Endothelial cell of umbilical vein (primary cell): ENCODE results near the gene CEP78. TPM values are rescaled to one million over a fixed set of nuclear protein-coding genes. Genes with fewer than 3 reads are reported as not detected.

Source experiments
- BruUV-seq: library from RNA; stranded (reverse); fragments of 400-500 nt; replicated peaks from 2 replicates; lab custom pipeline; 2021; lab: Mats Ljungman, UMichigan
- CTCF ChIA-PET: fragments of 300-600, 350-600 bp; sonication (Branson Sonifier 250); formaldehyde crosslinking; loops from one replicate; lab custom pipeline; 2021; ENCODE audit warnings: antibody characterized with exemption, inconsistent platforms; lab: Charles Lee
- POLR2A ChIA-PET: fragments of 300-600, 350-600 bp; sonication (Branson Sonifier 250); formaldehyde crosslinking; loops from one replicate; lab custom pipeline; 2021; ENCODE audit warnings: antibody characterized with exemption, inconsistent platforms; lab: Charles Lee
- DNase-seq: peaks from one replicate; pipeline ENCODE4 v3.0.0-alpha.2; 2011; ENCODE audit warnings: low read depth, low spot score
- FAIRE-seq: peaks from 2 replicates; lab custom pipeline; 2011; peaks lifted over from hg19 to GRCh38; lab: Jason Lieb, UNC
- H2AFZ ChIP-seq: 2 replicates; pipeline ENCODE4 v1.6.0; 2012; ENCODE audit warnings: low read depth, low read length, control low read depth, inconsistent platforms
- H3K27ac ChIP-seq: 2 replicates; pipeline ENCODE4 v1.5.1; 2011; ENCODE audit warnings: low read depth, mild to moderate bottlenecking, control low read depth, low read length, moderate library complexity; ENCODE audit not compliant: insufficient read depth
- H3K27me3 ChIP-seq, 2 experiments: 2 replicates each; pipeline versions ENCODE4 v1.6.0 to v1.6.1; 2011; ENCODE audit warnings: low read length in 2 of 2, mixed read lengths in 1 of 2; ENCODE audit not compliant: control insufficient read depth in 2 of 2, insufficient read depth in 2 of 2
- H3K36me3 ChIP-seq, 2 experiments: 2 replicates in 1 of 2; 3 replicates in 1 of 2; pipeline ENCODE4 v1.5.1; 2011; ENCODE audit warnings: low read length in 2 of 2, mild to moderate bottlenecking in 1 of 2, moderate library complexity in 1 of 2; ENCODE audit not compliant: control insufficient read depth in 2 of 2, insufficient read depth in 2 of 2; ENCODE audit errors: extremely low read depth in 1 of 2
- H3K4me1 ChIP-seq: 3 replicates; pipeline ENCODE4 v1.5.1; 2011; ENCODE audit warnings: mild to moderate bottlenecking, low read length; ENCODE audit not compliant: control insufficient read depth, insufficient read depth; ENCODE audit errors: extremely low read depth
- H3K4me2 ChIP-seq: 2 replicates; pipeline ENCODE4 v1.6.1; 2011; ENCODE audit warnings: low read length, control low read depth, mixed read lengths; ENCODE audit not compliant: insufficient read depth
- H3K4me3 ChIP-seq, 3 experiments: fragments of 200-600 bp in 1 of 3; sonication (generic), shearing (Covaris generic) in 1 of 3; replicated peaks in 1 of 3; 2 replicates each; pipeline ENCODE4 v1.5.1; 2011 to 2016; ENCODE audit warnings: control low read depth in 3 of 3, low read length in 3 of 3, mild to moderate bottlenecking in 2 of 3, inconsistent platforms in 1 of 3, low read depth in 1 of 3, moderate library complexity in 1 of 3; ENCODE audit not compliant: insufficient read depth in 1 of 3
- H3K79me2 ChIP-seq: 2 replicates; pipeline ENCODE4 v1.6.0; 2012; ENCODE audit warnings: low read length, inconsistent platforms; ENCODE audit not compliant: control insufficient read depth, insufficient read depth
- H3K9ac ChIP-seq: replicated peaks from 2 replicates; pipeline ENCODE3; 2011; ENCODE audit warnings: low read length, control low read depth; ENCODE audit not compliant: insufficient read depth; ENCODE audit errors: extremely low read depth
- H3K9me1 ChIP-seq: replicated peaks from 3 replicates; pipeline ENCODE4 v1.6.0; 2011; ENCODE audit warnings: mild to moderate bottlenecking, low read length; ENCODE audit not compliant: control insufficient read depth, insufficient read depth; ENCODE audit errors: extremely low read depth
- H3K9me3 ChIP-seq: replicated peaks from 2 replicates; pipeline ENCODE4 v1.5.1; 2012; ENCODE audit warnings: low read length, inconsistent platforms; ENCODE audit not compliant: control insufficient read depth, insufficient read depth
- H4K20me1 ChIP-seq: replicated peaks from 2 replicates; pipeline ENCODE3; 2011; ENCODE audit warnings: mild to moderate bottlenecking, low read length; ENCODE audit not compliant: control insufficient read depth, insufficient read depth; ENCODE audit errors: extremely low read depth
- EZH2 ChIP-seq: IDR thresholded peaks from 2 replicates; pipeline ENCODE4 v1.6.1; 2012; ENCODE audit warnings: borderline replicate concordance, low read depth, mild to moderate bottlenecking, moderate library complexity, low read length, inconsistent platforms; ENCODE audit not compliant: severe bottlenecking
- FOS ChIP-seq: IDR thresholded peaks from 2 replicates; pipeline ENCODE4 v1.6.1; 2011; ENCODE audit warnings: mild to moderate bottlenecking, low read length, moderate library complexity, borderline replicate concordance; ENCODE audit not compliant: insufficient read depth
- GATA2 ChIP-seq: IDR thresholded peaks from 2 replicates; pipeline ENCODE4 v1.7.0; 2011; ENCODE audit warnings: low read depth, mild to moderate bottlenecking, moderate library complexity, mixed read lengths, low read length; ENCODE audit not compliant: insufficient read length, insufficient read depth
- JUN ChIP-seq: IDR thresholded peaks from 2 replicates; pipeline ENCODE4 v1.6.1; 2011; ENCODE audit warnings: borderline replicate concordance, low read depth; ENCODE audit not compliant: insufficient read length, insufficient read depth
- MAX ChIP-seq: IDR thresholded peaks from 2 replicates; pipeline ENCODE4 v1.6.1; 2011; ENCODE audit not compliant: insufficient read depth, insufficient read length
- MYC ChIP-seq: IDR thresholded peaks from one replicate; pipeline ENCODE4 v1.6.1; 2011; ENCODE audit warnings: mild to moderate bottlenecking, low read depth, low read length
- POLR2A ChIP-seq: IDR thresholded peaks from 2 replicates; pipeline ENCODE4 v1.6.1; 2012; ENCODE audit warnings: low read depth, mild to moderate bottlenecking, control low read depth, low read length
- POLR2AphosphoS5 ChIP-seq: IDR thresholded peaks from 2 replicates; pipeline ENCODE4 v1.6.1; 2012; ENCODE audit warnings: low read depth, mild to moderate bottlenecking, control low read depth, low read length, moderate library complexity; ENCODE audit not compliant: insufficient read depth
- dilution Hi-C: fragments of 300-500 bp; cut with MboI; formaldehyde crosslinking; loops from one replicate; pipeline ENCODE4 v1.15.0; 2019; ENCODE audit warnings: low sequenced_read_pairs; ENCODE audit not compliant: extremely low pct_ligation_motif_present
- intact Hi-C: fragments of 100-400 bp; cut with micrococcal nuclease; formaldehyde crosslinking; loops from one replicate; pipeline ENCODE4 v1.10.0; 2022
- polyA plus RNA-seq, 4 experiments: library from polyadenylated mRNA; depleted of rRNA in 3 of 4; stranded (reverse) in 3 of 4; unstranded in 1 of 4; fragments of >200 nt; gene quantifications; 2 replicates each; pipeline versions ENCODE4 v1.2.1 to v1.2.3, GENCODE V29; 2011 to 2012; ENCODE audit warnings: missing spikeins in 1 of 4
- total RNA-seq: library from RNA; stranded (reverse); gene quantifications from 2 replicates; pipeline ENCODE4 v1.2.3, GENCODE V29; 2021
- TF ChIP-seq, protein P1 (sequence below), 2 donors: IDR thresholded peaks; 1 replicate in 1 of 2; 2 replicates in 1 of 2; pipeline ENCODE4 v1.5.1; 2011; ENCODE audit warnings: low read length in 2 of 2, mild to moderate bottlenecking in 2 of 2, moderate library complexity in 2 of 2, control low read depth in 1 of 2, inconsistent platforms in 1 of 2, low read depth in 1 of 2; ENCODE audit not compliant: insufficient read depth in 1 of 2; ENCODE audit errors: extremely low read depth in 1 of 2

CEP78 gene
- total and polyA plus RNA-seq, 2 donors (not counting 3 experiments of a cell fraction or from before 2014, with no cell fraction given) = 6.5 to 35.9 TPM

GRCh38 chr9:78238046-78239038 lies 2.5 kb downstream of the CEP78 start:
- H3K9me3 ChIP-seq = no peaks in the 10 kb centered on the region
- H3K9me1 ChIP-seq = no peaks in the 10 kb centered on the region
- H4K20me1 ChIP-seq = no peaks in the 10 kb centered on the region
- intact Hi-C loops = loop anchor here (10.0 kb wide), 1 partner anchor 724 kb away; no protein-coding TSS in a partner anchor
- H3K79me2 ChIP-seq = peaks cover 15% of the 10 kb centered on the region
- H3K36me3 ChIP-seq = peaks cover 0 to 4% of the 10 kb centered on the region in 2 experiments
- FAIRE-seq (no peak), DNase-seq (no peak)
- no TSS peak for BruUV-seq
- H3K4me3 ChIP-seq = no peak overlapping the region
- H3K27me3 ChIP-seq = no peaks in the 10 kb centered on the region
- ChIA-PET CTCF (interaction anchor here (0.6 to 1.8 kb wide), 4 partner anchors 10 to 131 kb away, joined by 4 to 6 read pairs (median 4); no protein-coding TSS in a partner anchor), POLR2A (no interaction called here)
- TF ChIP-seq MYC = no peak
- no peak for TF ChIP-seq GATA2
- TF ChIP-seq EZH2 = no peak
- TF ChIP-seq MAX = no peak
- no peak for TF ChIP-seq JUN
- TF ChIP-seq POLR2A = no peak
- no peak for TF ChIP-seq FOS
- TF ChIP-seq POLR2AphosphoS5 = no peak
- TF ChIP-seq, protein P1, sequence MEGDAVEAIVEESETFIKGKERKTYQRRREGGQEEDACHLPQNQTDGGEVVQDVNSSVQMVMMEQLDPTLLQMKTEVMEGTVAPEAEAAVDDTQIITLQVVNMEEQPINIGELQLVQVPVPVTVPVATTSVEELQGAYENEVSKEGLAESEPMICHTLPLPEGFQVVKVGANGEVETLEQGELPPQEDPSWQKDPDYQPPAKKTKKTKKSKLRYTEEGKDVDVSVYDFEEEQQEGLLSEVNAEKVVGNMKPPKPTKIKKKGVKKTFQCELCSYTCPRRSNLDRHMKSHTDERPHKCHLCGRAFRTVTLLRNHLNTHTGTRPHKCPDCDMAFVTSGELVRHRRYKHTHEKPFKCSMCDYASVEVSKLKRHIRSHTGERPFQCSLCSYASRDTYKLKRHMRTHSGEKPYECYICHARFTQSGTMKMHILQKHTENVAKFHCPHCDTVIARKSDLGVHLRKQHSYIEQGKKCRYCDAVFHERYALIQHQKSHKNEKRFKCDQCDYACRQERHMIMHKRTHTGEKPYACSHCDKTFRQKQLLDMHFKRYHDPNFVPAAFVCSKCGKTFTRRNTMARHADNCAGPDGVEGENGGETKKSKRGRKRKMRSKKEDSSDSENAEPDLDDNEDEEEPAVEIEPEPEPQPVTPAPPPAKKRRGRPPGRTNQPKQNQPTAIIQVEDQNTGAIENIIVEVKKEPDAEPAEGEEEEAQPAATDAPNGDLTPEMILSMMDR (IDR thresholded peaks at IDR 0.05; ENCODE audit: extremely low read depth in 1 of 2, insufficient read depth in 1 of 2, low read depth in 1 of 2, low read length in 2 of 2) = no peak
- no peak overlapping the region for H3K4me2 ChIP-seq
- H3K4me1 ChIP-seq = peaks cover 6% of the 10 kb centered on the region
- dilution Hi-C loops = no loop called here
- no peak overlapping the region for H2AFZ ChIP-seq
- H3K9ac ChIP-seq = no peak overlapping the region
- no peak overlapping the region for H3K27ac ChIP-seq
